ENCODE results near the gene LARP4. TPM values are rescaled to one million over a fixed set of nuclear protein-coding genes. Genes with fewer than 3 reads are reported as not detected.

LARP4 gene
- total and polyA plus RNA-seq, 2 donors (not counting 3 experiments of a cell fraction or from before 2014, with no cell fraction given): 8.9 to 69.6 TPM

GRCh38 chr12:50453872-50454271 is 53.2 kb downstream of the LARP4 start:
- no TSS peak for BruUV-seq (replicated peaks)
- dilution Hi-C loops (cut with MboI; ENCODE audit: extremely low pct_ligation_motif_present, low sequenced_read_pairs): no loop called here
- H3K79me2 ChIP-seq (ENCODE audit: control insufficient read depth, insufficient read depth, low read length): no peaks in the 10 kb centered on the region
- no peak overlapping the region for H3K9ac ChIP-seq (replicated peaks; ENCODE audit: extremely low read depth, insufficient read depth, low read length)
- no peaks in the 10 kb centered on the region for H4K20me1 ChIP-seq (replicated peaks; ENCODE audit: control insufficient read depth, extremely low read depth, insufficient read depth, low read length)
- no peak overlapping the region for H3K4me2 ChIP-seq (ENCODE audit: insufficient read depth, low read length)
- intact Hi-C loops (cut with micrococcal nuclease): no loop called here
- TF ChIP-seq MAX (IDR thresholded peaks at IDR 0.05; ENCODE audit: insufficient read depth, insufficient read length) (no peak), POLR2A (IDR thresholded peaks at IDR 0.05; ENCODE audit: low read depth, low read length) (no peak)
- no peaks in the 10 kb centered on the region for H3K4me1 ChIP-seq (ENCODE audit: control insufficient read depth, extremely low read depth, insufficient read depth, low read length)
- no peak overlapping the region for H2AFZ ChIP-seq (ENCODE audit: low read depth, low read length)
- no peaks in the 10 kb centered on the region for H3K9me3 ChIP-seq (replicated peaks; ENCODE audit: control insufficient read depth, insufficient read depth, low read length)
- H3K4me3 ChIP-seq (replicated peaks in 1 of 3; ENCODE audit: insufficient read depth in 1 of 3, low read depth in 1 of 3, low read length in 3 of 3): no peak overlapping the region
- no peak overlapping the region for H3K27ac ChIP-seq (ENCODE audit: insufficient read depth, low read depth, low read length)
- no peak for FAIRE-seq
- peaks cover 2 to 3% of the 10 kb centered on the region in 2 experiments for H3K36me3 ChIP-seq (ENCODE audit: control insufficient read depth in 2 of 2, extremely low read depth in 1 of 2, insufficient read depth in 2 of 2, low read length in 2 of 2)
- POLR2A ChIA-PET: interaction anchor here (1.2 kb wide), 1 partner anchor 11 kb away, joined by 5 read pairs; no protein-coding TSS in a partner anchor
- no peaks in the 10 kb centered on the region for H3K27me3 ChIP-seq (ENCODE audit: control insufficient read depth in 2 of 2, insufficient read depth in 2 of 2, low read length in 2 of 2)
- no peaks in the 10 kb centered on the region for H3K9me1 ChIP-seq (replicated peaks; ENCODE audit: control insufficient read depth, extremely low read depth, insufficient read depth, low read length)
- no peak for DNase-seq (ENCODE audit: low read depth, low spot score)
- CTCF ChIA-PET: interaction anchor here (1.0 to 1.4 kb wide), 2 partner anchors 11 to 140 kb away, joined by 3 read pairs; no protein-coding TSS in a partner anchor

GRCh38 chr12:50458606-50459005 is 57.9 kb downstream of the LARP4 start:
- no TSS peak for BruUV-seq (replicated peaks)
- H3K9me1 ChIP-seq (replicated peaks; ENCODE audit: control insufficient read depth, extremely low read depth, insufficient read depth, low read length): no peaks in the 10 kb centered on the region
- dilution Hi-C loops (cut with MboI; ENCODE audit: extremely low pct_ligation_motif_present, low sequenced_read_pairs): no loop called here

More at GRCh38 chr12:50458606-50459005, 57.9 kb downstream of the LARP4 start:
- Histone ChIP-seq H3K4me3 (replicated peaks in 1 of 3; ENCODE audit: insufficient read depth in 1 of 3, low read depth in 1 of 3, low read length in 3 of 3) (no peak overlapping the region), H3K4me1 (ENCODE audit: control insufficient read depth, extremely low read depth, insufficient read depth, low read length) (no peaks in the 10 kb centered on the region), H3K9me3 (replicated peaks; ENCODE audit: control insufficient read depth, insufficient read depth, low read length) (no peaks in the 10 kb centered on the region), H2AFZ (ENCODE audit: low read depth, low read length) (no peak overlapping the region), H3K36me3 (ENCODE audit: control insufficient read depth in 2 of 2, extremely low read depth in 1 of 2, insufficient read depth in 2 of 2, low read length in 2 of 2) (peaks cover 3 to 7% of the 10 kb centered on the region in 2 experiments), H3K27ac (ENCODE audit: insufficient read depth, low read depth, low read length) (no peak overlapping the region), H3K4me2 (ENCODE audit: insufficient read depth, low read length) (no peak overlapping the region), H3K27me3 (ENCODE audit: control insufficient read depth in 2 of 2, insufficient read depth in 2 of 2, low read length in 2 of 2) (no peaks in the 10 kb centered on the region), H3K79me2 (ENCODE audit: control insufficient read depth, insufficient read depth, low read length) (no peaks in the 10 kb centered on the region), H3K9ac (replicated peaks; ENCODE audit: extremely low read depth, insufficient read depth, low read length) (no peak overlapping the region), H4K20me1 (replicated peaks; ENCODE audit: control insufficient read depth, extremely low read depth, insufficient read depth, low read length) (no peaks in the 10 kb centered on the region)
- CTCF ChIA-PET: interaction anchor here (2.8 kb wide), 1 partner anchor 179 kb away, joined by 7 read pairs; no protein-coding TSS in a partner anchor
- TF ChIP-seq CTCF (IDR thresholded peaks at IDR 0.05; ENCODE audit: extremely low read depth in 1 of 2, insufficient read depth in 1 of 2, low read depth in 1 of 2, low read length in 2 of 2) (no peak), MYC (IDR thresholded peaks at IDR 0.05; ENCODE audit: low read depth, low read length) (no peak), EZH2 (IDR thresholded peaks at IDR 0.05; ENCODE audit: borderline replicate concordance, low read depth, low read length, severe bottlenecking) (no peak), JUN (IDR thresholded peaks at IDR 0.05; ENCODE audit: borderline replicate concordance, insufficient read depth, insufficient read length, low read depth) (no peak), FOS (IDR thresholded peaks at IDR 0.05; ENCODE audit: borderline replicate concordance, insufficient read depth, low read length) (no peak), POLR2A (IDR thresholded peaks at IDR 0.05; ENCODE audit: low read depth, low read length) (no peak), POLR2AphosphoS5 (IDR thresholded peaks at IDR 0.05; ENCODE audit: insufficient read depth, low read depth, low read length) (no peak), GATA2 (IDR thresholded peaks at IDR 0.05; ENCODE audit: insufficient read depth, insufficient read length, low read depth, low read length) (no peak), MAX (IDR thresholded peaks at IDR 0.05; ENCODE audit: insufficient read depth, insufficient read length) (no peak)
- intact Hi-C loops (cut with micrococcal nuclease): no loop called here
- POLR2A ChIA-PET: no interaction called here
- DNase-seq (ENCODE audit: low read depth, low spot score) (no peak), FAIRE-seq (no peak)
